GM19023 (cell line): ENCODE data around the gene PRRG4.
"Not testable (repeated sequence)": the region's sequence is repeated elsewhere in the genome, so short reads cannot be mapped to it uniquely, and the experiment has no call there.

Experiments
- ATAC-seq: cut with Tn5 transposase; IDR thresholded peaks from one replicate; pipeline ENCODE4 v1.9.1; 2021; ENCODE audit warnings: mild to moderate bottlenecking, moderate library complexity; ENCODE audit not compliant: unreplicated experiment

Gene PRRG4

GRCh38 chr11:32830413-32830738, 649 bp downstream of the PRRG4 start:
- ATAC-seq = no peak

- ATAC-seq = no peak
These were observed 1.1 kb downstream of the PRRG4 start for GRCh38 chr11:32830796-32831195.

DNA sequence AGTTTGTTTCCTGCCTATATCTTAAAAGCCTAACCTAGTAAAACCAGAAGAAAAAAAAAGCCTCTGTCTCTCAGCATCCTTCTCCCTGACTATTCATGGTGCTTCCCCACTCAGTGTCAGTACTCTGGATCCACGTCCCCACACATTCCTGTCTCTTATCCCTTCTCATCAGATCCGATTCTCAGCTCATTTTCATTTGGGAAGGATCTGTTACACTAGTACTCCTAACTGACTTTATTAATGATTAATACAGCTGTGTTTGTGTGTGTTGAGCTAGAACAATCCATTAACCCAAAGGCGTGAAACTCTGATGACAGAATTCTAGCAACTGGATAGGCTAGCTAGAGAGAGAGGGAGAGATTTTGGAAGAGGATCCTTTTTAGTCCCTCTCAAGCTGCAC, 1.5 kb downstream of the PRRG4 start:
- ATAC-seq = no peak

GRCh38 chr11:32833921-32834320, 4.2 kb downstream of the PRRG4 start:
- no peak for ATAC-seq

DNA sequence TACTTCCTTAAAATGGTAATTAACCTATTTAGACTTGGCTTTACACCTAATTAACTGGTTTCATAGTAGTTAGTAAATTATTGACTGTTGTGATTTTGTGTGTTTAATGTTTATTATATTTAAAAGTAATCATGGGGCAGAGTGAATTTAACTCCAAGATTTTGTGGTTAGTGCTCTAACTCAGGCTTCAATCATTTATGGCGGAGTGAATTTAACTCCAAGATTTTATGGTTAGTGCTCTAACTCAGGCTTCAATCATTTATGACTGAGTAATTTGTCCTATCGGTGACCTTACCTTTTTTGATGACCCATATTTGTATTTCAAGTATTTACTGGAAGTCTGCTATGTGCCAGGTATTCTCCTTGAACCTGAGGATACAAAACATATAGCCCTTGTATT, 7.2 kb downstream of the PRRG4 start:
- ATAC-seq = no peak

DNA sequence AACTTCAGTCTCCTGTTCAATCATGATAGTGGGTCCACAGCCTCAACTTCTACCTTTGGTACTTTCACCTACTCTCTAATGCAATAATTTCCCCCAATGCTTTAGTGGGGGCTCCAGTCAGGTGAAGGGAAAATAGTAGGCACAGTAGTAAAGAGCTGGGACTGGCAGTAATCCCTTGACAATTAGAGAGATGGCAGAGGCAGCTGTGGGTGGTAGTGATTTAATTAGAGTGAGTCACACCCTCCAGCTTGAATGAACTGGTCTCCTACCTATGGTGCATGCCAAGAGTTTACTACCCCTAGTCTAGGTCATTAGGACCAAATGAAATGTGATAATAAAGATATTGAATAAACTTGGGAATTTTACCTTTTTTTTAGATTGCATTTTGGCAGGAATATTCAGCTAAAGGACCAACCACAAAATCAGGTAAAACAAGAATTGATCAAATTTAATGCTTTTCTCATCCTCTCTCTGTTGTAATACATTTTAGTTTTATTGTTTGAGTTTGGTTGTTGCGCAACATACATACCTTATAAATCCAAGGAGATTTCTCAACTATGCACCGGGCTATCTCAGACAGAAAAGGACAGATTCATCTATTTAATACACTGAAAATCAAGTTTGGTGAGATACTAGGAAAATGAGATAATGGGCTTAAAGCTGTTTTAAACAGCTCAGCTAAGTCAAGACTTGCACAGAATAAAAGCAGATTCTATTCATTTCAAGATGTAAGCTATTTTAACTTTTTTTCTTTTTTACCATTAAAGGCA, 9.0 kb downstream of the PRRG4 start:
- ATAC-seq = no peak

- ATAC-seq = no peak
These were observed 9.6 kb downstream of the PRRG4 start for GRCh38 chr11:32839308-32839707.

- ATAC-seq = no peak
These were observed 10.9 kb downstream of the PRRG4 start for GRCh38 chr11:32840587-32840986.

- no peak for ATAC-seq
These were observed 13.8 kb downstream of the PRRG4 start for GRCh38 chr11:32843544-32843943.

GRCh38 chr11:32847511-32847910, 17.8 kb downstream of the PRRG4 start:
- ATAC-seq = no peak

GRCh38 chr11:32849761-32850160, 20.0 kb downstream of the PRRG4 start:
- ATAC-seq = no peak

- ATAC-seq = no peak
These were observed 21.5 kb downstream of the PRRG4 start for GRCh38 chr11:32851251-32851650.

DNA sequence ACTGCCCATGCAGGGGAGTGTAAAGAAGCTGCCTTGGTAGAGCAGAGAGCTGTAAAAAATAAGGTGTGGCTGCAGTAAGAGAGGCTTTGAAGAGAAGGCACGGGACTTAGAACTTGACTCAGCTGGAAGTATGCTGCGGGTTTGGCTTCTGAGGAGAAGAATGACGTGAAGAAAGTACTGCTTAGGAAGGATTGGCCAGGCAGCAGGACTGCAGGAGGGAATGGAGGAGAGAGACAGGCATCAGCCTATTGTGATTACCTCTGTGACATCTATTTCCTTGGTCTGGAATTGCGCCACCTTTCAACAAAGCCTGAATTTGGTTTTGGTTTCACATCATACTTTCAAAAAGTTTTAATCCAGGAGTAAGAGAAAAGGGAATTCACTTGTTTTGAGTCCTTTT, 22.5 kb downstream of the PRRG4 start:
- ATAC-seq = no peak

- ATAC-seq = no peak
These were observed 25.9 kb downstream of the PRRG4 start for GRCh38 chr11:32855601-32856000.

- ATAC-seq = no peak
These were observed 29.0 kb downstream of the PRRG4 start for GRCh38 chr11:32858731-32859130.

DNA sequence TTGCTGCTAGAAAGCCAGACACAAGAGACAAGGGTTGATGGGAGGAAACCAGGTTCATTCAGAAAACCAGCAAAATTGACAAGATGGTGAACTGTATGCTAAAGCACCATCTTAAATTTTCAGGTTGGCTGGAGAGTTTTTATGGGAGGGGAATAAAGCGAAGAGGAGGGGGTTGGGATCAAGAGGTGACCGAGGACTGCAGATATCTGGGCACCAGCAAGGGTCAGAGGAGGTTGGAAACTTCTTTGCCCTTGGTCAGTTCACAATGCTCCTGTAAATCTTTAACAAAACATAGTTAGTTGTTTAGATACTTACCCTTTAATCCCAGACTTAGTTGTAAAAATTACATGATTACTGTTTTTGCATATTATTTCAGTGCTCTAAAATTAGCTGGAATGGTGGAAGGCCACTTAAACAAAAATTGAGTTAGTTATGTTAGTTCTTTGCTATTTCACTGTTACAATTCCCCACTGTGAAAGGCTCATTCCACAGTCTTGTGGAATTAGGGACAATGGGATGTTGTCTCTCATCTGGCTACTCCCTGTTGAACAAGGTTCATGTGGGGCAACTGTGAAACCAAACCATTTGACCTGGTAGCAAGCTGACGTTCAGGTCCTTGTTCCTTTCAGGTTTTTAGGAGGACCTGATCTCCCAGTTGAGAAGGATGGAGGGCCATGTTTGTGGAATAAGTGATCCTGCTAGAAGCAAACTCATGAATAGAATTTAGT, 32.3 kb downstream of the PRRG4 start:
- ATAC-seq = no peak

GRCh38 chr11:32864555-32864954, 34.8 kb downstream of the PRRG4 start:
- no peak for ATAC-seq

DNA sequence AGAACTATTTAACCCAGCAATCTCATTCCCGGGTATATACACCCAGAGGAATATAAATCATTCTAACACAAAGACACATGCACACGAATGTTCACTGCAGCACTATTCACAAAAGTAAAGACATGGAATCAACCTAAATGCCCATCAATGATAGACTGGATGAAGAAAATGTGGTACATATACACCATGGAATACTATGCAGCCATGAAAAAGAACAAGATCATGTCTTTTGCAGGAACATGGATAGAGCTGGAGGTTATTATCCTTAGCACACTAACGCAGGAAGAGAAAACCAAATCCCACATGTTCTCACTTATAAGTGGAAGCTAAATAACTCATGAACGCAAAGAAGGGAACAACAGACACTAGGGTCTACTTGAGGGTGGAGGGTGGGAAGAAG, 39.0 kb downstream of the PRRG4 start:
- not testable (repeated sequence) for ATAC-seq

DNA sequence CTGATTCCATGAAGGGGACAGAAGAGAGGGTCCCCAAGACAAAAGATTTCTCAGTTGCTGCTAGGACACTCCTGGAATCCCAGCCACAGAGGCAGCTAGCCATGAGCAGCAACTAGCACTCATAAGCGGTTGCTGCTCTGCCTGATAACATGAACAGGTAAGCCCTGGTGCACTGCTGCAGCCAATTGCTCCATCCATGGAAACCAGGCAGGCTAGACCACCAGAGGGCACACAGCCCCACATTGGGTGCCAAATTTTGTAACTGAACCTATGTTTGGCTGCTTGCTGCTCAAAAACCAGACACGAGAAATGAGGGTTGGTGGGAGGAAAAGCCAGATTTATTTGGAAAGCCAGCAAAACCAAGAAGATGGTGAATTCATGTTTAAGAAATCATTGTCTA, 40.9 kb downstream of the PRRG4 start:
- ATAC-seq = no peak

- ATAC-seq = no peak
These were observed 44.4 kb downstream of the PRRG4 start for GRCh38 chr11:32874132-32874531.

- ATAC-seq = no peak
These were observed 51.6 kb downstream of the PRRG4 start for GRCh38 chr11:32881286-32881685.

DNA sequence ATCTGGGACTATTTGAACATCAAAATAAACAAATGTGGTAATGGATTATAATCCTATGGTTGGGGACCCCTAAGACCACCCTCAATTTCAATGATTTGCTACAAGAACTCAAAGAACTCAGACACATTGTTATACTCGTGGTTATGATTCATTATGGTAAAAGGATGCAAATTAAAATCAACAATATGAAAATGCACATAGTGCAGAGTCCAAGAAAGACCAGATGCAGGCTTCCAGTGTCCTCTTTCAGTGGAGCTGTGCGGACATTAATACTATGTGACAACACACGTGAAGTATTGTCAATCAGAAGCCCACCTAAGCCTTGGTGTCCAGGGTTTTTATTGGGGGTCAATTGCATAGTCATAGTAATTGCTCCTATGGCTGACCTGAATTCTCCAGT, 53.7 kb downstream of the PRRG4 start:
- no peak for ATAC-seq

DNA sequence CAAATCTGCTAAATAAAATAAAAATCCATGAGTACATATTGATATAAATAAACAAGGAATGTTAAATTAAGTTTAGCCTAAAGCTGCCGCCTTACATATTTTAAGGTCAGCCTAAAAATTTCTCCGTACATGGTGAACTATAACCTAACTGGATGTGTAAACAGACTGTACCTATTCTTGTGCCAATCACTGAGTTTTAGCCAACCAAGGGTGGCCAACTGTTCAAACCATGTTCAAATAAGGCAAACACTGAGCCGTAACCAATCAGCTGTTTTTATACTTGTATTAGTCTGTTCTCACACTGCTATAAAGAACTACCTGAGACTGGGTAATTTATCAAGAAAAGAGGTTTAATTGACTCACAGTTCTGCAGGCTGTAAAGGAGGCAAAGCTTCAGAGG, 54.3 kb downstream of the PRRG4 start:
- no peak for ATAC-seq
